Measurements from ENCODE around the gene HDGFL3.
A peak's percentile ranks its signal among the peaks of the same experiment; 100 is the strongest.
"Not testable (repeated sequence)": the region's sequence is repeated elsewhere in the genome, so short reads cannot be mapped to it uniquely, and the experiment has no call there.

Gene HDGFL3

DNA sequence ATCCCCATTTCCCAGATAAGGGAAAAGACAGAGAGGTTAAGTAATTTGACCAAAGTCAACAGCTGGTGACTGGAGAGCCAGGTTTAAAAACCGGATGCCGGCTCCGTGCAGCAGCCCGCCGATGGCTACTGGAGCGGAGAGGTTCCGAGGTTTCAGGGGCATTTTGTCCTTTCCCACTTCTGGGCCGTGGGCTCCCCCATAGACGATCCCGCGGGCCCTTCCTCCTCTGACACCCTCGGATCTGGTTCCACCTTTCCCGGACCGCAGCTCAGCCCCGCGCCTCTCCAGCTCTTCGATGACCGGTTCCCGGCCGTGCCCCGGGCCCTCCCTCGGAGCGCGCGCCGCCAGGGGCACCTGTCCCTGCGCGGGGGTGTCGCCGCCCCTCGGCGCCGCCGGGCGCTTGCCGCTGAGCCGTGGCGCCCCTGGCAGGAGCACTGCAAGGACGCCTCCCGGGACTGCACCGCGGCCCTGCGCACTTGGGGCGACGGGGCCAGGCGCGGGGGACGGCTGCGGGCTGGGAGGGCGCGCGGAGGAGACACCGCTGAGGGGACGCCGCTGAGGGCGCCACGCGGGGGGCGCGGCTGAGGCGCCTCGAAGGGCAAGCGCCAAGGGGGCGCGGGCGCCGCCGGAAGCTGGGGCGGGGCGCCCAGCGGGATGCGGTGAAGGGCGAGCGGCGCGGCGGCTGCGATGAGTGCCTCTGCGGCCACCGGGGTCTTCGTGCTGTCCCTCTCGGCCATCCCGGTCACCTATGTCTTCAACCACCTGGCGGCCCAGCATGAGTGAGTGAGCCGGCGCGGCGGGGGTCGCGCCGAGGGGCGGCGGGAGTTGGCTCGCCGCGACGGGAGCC, 100.4 kb downstream of the HDGFL3 start, which contains the start of gene TM6SF1:
TSS of gene TM6SF1 (plus strand) at position 652 of the 847 bp plus-strand sequence. CDS start at position 688, 36 bp downstream.
- DNase-seq (ENCODE audit: insufficient read length, low spot score), result peak; percentile 26
- no peak for FAIRE-seq

GRCh38 chr15:83105440-83105839, 102.2 kb downstream of the HDGFL3 start:
- no peak for DNase-seq (ENCODE audit: insufficient read length, low spot score)
- FAIRE-seq, result no peak

- DNase-seq (ENCODE audit: insufficient read length, low spot score) (no peak), FAIRE-seq (no peak)
These were observed 103.5 kb downstream of the HDGFL3 start for GRCh38 chr15:83104141-83104540.

- FAIRE-seq, result no peak
These were observed 105.3 kb downstream of the HDGFL3 start for GRCh38 chr15:83102346-83102745.

GRCh38 chr15:83100097-83100646, 107.5 kb downstream of the HDGFL3 start:
- no peak for FAIRE-seq

More at GRCh38 chr15:83102346-83102745, 105.3 kb downstream of the HDGFL3 start:
- DNase-seq (ENCODE audit: insufficient read length, low spot score), result no peak

DNA sequence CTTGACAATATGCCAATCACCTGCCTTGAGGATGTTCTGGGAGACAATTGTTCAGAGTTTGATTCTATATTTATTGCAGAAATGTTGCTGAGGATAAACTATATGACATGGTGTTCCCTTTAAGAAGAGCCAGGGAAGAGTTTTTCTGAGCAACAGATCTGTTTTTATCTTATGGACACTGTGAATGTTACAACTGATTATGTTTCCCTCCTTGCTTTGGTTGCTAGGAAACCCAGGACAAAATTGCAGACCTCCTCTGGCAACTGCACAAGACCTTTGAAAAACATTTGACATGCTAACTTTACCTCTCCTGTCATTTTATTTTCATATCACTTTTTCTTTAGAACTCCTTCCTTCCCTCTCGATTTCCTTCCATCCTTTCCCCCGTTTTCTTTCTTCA, 108.3 kb downstream of the HDGFL3 start:
- FAIRE-seq, result no peak

More at GRCh38 chr15:83100097-83100646, 107.5 kb downstream of the HDGFL3 start:
- no peak for DNase-seq (ENCODE audit: insufficient read length, low spot score)

GRCh38 chr15:83098079-83098478, 109.5 kb downstream of the HDGFL3 start:
- DNase-seq (ENCODE audit: insufficient read length, low spot score), result no peak
- no peak for FAIRE-seq

More for the DNA sequence above, 108.3 kb downstream of the HDGFL3 start:
- DNase-seq (ENCODE audit: insufficient read length, low spot score), result no peak

DNA sequence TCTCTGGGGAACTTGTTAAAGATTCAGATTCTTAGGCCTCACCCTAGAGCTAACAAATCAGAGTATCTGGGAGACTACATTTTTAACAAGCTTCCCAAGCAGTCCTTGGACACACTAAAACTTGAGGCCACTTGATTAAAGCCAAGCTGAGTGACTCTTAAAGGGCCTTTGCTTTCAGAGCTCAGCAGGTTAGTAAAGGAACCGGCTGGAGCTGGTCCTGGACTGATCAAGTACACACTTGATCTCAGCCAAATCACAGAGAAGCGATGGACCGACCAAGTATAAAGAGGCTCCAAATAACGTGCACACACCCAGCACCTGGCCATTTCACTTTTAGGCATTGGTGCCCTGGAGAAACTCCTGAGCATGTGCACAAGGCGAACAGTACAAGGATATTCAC, 113.0 kb downstream of the HDGFL3 start:
- FAIRE-seq, result no peak
- DNase-seq (ENCODE audit: insufficient read length, low spot score), result no peak

- FAIRE-seq (no peak), DNase-seq (ENCODE audit: insufficient read length, low spot score) (no peak)
These were observed 115.2 kb downstream of the HDGFL3 start for GRCh38 chr15:83092309-83092976.

GRCh38 chr15:83091965-83092308, 115.7 kb downstream of the HDGFL3 start:
- FAIRE-seq; DNase-seq (ENCODE audit: insufficient read length, low spot score): not testable (repeated sequence)

GRCh38 chr15:83090465-83090864, 117.2 kb downstream of the HDGFL3 start:
- FAIRE-seq, result no peak

DNA sequence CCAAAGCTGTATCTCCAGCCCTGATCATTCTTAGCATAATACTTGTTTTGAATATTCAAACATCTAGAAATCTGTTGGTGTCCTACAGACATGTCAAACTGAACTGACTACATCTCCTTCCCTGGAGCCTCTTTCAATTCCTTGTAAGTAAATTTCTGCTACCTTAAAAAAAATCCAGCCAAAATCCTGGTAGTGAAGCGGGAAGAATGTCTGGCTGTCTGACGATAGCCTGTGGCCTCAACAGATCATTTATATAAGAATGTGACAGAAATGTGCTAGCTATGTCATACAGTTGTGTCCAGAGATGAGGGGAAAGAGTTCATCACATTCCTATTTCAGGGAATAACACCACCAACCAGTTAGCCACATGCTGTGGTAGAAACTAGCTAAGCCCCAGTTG, 118.7 kb downstream of the HDGFL3 start:
- DNase-seq (ENCODE audit: insufficient read length, low spot score), result no peak
- no peak for FAIRE-seq

More at GRCh38 chr15:83090465-83090864, 117.2 kb downstream of the HDGFL3 start:
- no peak for DNase-seq (ENCODE audit: insufficient read length, low spot score)

DNA sequence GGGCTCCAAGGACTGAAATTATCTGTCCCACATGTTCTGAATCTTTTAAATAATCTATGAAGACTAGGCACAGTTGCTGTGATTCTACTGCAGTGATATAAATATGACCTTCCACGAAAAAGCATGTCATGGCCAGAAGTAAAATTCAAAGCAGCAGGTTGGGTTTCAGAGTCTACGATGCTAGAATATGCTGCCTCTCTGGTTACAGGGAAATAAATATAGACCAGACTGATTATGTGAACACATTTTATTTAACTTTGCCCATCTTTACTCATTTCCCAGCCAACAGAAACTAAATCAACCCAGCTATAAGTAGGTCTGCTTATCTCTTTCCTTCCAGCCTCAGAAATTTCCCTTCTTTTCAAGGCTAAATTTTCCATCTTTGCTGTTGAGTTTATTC, 120.0 kb downstream of the HDGFL3 start:
- no peak for DNase-seq (ENCODE audit: insufficient read length, low spot score)
- FAIRE-seq, result no peak

DNA sequence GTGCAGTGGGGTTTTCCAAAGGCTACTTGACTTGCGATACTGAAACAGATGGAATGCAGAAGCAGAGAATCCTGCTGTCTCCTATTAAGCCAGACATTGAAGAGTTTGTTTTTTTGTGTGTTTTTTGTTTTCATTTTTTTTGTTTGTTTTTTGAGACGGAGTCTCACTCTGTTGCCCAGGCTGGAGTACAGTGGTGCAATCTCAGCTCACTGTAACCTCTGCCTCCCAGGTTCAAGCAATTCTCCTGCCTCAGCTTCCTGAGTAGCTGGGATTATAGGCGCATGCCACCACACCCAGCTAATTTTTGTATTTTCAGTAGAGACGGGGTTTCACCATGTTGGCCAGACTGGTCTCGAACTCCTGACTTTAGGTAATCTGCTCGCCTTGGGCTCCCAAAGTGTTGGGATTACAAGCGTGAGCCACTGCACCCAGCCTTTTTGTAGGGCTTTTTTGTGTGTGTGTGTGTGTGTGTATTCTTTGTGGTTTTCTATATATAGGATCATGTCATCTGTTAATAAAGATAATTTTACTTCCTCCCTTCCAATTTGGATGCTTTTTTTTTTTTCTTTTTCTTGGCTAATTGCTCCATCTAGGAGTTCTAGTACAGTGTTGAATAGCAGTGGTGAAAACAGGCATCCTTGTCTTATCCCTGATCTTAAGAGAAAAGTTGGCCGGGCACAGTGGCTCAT, 121.6 kb downstream of the HDGFL3 start:
- not testable (repeated sequence) for DNase-seq (ENCODE audit: insufficient read length, low spot score); FAIRE-seq

- DNase-seq (ENCODE audit: insufficient read length, low spot score); FAIRE-seq: not testable (repeated sequence)
These were observed 122.2 kb downstream of the HDGFL3 start for GRCh38 chr15:83085461-83085860.

DNA sequence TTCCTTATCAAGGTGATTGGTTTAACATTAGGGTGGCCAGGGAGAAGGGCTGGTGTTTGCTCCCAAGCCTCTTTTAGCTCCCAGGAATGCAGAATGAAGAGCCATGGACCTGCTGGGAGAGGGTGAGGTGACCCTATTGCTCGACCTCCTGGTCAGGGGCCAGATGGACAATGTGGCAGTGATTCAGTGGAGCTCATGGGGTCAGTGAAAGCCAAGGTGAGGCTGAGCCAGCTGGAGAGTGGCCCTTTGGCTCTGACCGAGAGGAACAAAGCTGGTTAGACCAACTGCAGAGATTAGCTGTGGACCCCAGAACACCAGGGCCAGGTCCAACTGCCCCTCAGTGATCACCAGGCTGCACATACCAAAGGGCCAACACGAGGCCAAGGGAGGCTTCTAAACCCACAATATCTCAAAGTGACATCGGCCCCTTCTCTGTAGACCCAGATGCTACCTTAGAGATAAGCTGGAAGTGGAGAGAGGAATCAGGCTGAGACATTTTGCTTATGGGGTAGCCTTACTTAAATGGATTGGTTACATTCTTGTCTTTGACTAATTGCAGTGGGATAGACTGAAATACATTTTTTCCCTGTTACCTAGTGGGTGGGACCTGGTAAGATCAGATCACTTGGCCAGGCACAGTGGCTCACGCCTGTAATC, 124.8 kb downstream of the HDGFL3 start:
- no peak for DNase-seq (ENCODE audit: insufficient read length, low spot score)
- no peak for FAIRE-seq

GRCh38 chr15:83081256-83082014, 126.2 kb downstream of the HDGFL3 start:
- no peak for FAIRE-seq

DNA sequence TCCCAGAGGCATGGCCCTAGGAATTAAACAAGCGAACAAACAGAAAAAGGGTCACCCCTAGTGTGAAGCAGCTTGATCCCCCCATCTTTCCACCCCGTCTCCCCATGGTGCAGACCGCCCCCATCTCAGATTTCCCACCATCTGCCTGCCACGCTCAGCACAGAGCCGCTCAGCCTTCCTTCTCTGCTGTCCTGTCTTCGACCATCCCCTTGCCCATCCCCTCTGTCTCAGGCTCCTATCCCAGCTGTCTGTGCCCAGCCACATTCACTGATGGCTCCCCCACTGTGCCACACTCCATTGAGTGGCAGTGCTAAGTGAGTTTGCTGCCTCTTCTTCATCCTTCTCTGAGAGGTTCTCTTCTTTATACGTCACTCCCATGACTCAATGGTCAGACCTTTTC, 128.9 kb downstream of the HDGFL3 start:
- no peak for FAIRE-seq
- DNase-seq (ENCODE audit: insufficient read length, low spot score), result no peak

More at GRCh38 chr15:83081256-83082014, 126.2 kb downstream of the HDGFL3 start:
- DNase-seq (ENCODE audit: insufficient read length, low spot score), result no peak
